Measurements from ENCODE around the gene ANKH.
"Not testable (repeated sequence)": the region's sequence is repeated elsewhere in the genome, so short reads cannot be mapped to it uniquely, and the experiment has no call there.

ANKH gene

DNA sequence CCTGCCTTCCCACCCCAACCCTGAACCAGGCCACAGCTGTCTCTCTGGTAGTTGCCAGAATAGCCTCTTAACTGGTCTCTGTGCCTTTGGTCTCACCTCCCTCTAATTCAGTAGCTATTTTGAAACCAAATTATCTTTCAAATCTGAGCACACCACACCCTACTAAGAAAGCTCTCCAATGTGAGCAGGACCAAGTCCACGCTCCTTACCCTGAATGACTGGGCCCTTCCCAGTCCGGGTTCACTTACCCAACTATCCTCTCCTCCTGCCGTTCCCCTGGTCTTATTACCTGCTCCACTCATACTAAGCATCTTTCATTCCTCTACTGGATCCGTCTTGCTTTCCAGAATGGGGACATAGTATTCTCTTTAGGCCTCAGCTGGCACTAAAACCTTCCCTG is 16.8 kb downstream of the ANKH start:
- DNase-seq (ENCODE audit: low spot score) = no peak

DNA sequence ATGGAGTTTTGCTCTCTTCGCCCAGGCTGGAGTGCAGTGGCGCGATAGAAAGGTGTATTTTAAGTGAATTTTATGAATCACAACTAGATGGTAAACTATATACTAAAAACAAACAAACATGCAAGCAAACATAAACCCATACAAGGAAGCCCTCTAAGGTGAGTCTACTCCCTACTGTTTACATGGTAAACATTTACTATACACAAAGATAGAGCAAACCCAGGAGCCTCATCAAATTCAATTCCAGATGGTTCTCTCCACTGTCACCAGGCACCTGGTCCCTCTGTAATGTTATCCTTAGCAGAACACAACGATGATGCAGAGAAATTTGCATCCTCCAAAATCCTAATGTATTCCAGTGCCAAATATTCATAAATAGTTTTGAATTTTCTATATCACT is 17.9 kb downstream of the ANKH start:
- no peak for DNase-seq (ENCODE audit: low spot score)

DNA sequence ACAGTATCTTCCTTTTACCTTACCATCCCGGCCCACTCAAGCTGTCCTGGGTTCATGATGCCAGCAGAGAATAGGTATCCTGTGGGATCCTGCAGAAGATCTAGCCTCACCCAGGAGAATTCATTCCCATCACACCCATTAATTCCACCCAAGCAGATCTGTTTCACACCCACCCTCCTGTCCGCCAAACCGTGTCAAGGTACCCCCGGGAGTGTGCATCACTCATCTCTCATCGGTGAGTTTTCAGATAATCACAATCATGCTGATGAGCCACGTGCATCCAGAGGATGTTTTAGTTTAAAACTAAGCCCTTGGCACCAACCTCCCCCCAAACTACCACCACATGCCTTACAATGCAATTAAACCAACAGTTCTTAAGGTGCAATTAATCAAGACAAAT is 18.8 kb downstream of the ANKH start:
- no peak for DNase-seq (ENCODE audit: low spot score)

DNA sequence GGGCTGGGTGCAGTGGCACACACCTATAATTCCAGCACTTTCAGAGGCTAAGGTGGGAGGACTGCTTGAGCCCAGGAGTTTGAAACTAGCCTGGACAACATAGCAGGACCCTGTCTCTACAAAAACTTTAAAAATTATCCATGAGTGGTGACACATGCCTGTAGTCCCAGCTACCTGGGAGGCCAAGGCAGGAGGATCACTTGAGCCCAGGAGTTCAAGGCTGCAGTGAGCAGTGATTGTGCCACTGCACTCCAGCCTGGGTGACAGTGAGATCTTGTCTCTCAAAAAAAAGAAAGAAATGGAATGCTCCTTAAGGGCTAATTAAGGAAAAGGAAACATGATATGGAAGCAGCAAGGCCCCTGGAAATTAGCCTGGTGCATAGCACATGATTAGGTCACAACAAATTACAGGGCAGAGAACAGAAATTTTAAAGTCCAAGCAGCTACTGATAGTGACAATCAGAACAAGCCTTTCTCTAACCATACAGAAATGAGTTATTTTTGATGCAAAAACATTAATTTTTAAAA is 19.5 kb downstream of the ANKH start:
- DNase-seq (ENCODE audit: low spot score) = no peak

DNA sequence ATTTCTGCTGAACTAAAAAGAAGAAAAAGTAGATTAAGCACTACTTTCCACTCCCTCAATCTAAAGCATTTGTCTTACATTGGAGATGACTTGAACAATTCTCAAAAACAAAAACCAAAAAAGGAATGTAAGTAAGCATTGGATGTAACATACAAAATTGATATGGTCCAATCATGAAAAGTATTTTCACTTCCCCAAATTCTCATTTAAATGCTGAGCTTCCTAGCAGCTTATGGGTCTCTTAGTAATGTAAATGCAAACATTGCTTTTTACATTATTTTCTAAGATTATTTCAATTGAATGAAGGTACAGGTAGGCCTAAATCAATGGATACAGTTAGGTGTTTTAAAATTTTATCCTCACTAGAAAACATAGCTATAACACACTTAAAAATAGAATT is 20.0 kb downstream of the ANKH start:
- no peak for DNase-seq (ENCODE audit: low spot score)

DNA sequence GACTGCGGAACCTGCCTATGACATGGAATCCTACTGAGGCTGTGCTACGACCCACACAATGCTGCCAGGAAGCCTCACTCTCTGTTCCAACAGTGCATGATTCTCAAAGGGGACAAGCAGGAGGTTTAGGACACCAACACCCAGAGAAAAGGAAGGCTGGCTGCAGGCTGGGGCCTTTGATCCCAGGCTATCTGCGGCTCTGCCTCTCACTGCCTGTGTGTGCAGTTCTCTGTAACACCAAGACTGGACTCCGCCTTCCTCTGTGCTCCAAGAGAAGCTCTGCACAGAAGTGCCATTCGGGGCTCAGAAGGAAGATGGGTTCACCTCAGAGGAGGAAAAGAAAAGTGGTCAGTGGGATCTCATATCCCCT is 20.5 kb downstream of the ANKH start:
- DNase-seq (ENCODE audit: low spot score) = no peak

DNA sequence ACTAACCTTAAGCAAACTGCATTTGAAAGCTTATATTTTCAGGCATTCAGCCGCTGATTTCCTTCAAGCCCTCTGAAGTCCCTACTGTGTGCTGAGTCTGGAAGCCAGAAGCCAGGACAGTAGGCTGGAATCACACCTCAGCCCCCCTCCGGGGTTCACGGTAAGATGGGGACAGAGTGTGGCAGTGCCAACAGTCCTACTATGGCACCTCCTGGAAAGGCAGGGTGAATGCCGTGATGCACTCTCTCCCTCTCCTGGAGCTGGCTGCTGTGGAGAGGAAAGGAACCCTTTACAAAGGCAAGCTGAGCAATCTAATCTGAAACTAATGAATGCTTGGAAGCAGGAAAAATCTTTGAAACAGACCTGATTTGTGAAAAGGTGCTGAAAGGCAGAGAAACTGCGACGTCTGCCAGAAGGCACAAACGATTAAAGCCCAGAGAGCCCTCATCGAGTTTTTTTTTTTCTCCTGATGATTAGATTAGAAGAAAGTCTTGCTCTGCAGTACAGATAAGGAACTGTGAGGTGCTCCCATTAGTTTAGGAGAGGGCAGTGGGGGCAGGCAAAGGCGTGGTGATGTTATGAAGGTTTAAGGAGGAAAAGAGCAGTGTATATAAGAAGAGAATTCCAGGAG is 21.0 kb downstream of the ANKH start:
- no peak for DNase-seq (ENCODE audit: low spot score)

DNA sequence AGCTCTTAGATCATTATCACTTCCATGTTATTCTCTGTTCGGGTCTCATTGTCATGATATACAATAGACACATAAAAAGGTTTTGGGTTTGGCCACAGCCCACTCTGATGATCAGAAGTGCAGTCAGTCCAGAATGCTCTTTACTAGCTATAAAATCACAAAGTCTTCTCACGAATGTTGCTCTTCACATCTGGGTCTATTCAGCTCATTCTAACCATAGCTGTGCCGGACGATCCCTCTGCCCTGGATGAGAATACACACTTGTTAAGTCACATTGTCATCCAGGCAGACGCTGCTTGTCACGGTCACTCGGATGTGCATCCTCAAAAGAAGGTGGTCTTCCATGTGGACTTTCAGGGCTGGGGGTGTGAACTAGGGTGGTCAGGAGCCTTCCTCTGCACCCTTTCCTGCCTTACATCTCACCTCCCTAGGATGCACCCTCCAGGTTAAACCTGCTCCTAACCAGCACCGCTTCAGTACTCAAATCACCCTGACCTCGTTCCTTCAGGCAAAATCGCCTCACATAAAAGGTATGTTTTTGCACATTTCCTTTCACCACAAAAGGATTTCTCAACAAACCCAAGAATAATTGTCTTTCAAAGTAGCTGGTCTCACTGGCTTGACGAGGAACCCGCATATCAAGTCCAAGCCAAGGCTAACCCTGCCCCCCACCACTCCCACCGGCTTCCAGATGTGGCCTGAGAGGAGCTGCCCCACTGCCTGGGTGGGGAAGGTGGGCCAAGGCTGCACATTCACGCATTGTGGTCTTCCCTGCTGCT is 21.9 kb downstream of the ANKH start:
- no peak for DNase-seq (ENCODE audit: low spot score)

DNA sequence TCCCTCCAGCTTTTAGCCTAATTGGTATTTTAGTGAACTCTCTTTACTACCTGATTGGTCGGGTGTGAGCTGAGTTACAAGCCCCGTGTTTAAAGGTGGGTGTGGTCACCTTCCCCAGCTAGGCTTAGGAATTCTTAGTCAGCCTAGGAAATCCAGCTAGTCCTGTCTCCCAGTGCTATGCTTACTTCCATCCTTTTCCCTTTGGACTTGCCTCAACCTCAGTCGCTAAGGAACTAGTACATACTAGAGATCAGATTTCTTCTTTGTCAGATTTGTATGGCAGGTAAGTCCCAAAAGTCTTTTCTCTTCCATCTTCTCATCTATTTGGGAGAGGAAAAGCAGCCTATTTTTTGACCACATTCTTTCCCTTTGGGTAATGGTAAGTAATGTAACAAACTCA is 22.6 kb downstream of the ANKH start:
- DNase-seq (ENCODE audit: low spot score) = not testable (repeated sequence)

DNA sequence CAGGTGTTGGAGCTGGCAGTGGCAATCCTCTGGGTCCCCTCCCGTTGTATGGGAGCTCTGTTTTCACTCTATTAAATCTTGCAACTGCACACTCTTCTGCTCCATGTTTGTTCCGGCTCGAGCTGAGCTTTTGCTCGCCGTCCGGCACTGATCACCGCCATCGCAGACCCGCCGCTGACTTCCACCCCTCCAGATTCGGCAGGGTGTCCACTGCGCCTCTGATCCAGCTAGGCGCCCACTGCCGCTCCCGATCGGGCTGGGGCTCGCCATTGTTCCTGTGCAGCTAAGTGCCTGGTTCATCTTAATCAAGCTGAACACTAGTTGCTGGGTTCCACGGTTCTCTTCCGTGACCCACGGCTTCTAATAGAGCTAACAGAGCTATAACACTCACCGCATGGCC is 23.2 kb downstream of the ANKH start:
- DNase-seq (ENCODE audit: low spot score) = no peak

DNA sequence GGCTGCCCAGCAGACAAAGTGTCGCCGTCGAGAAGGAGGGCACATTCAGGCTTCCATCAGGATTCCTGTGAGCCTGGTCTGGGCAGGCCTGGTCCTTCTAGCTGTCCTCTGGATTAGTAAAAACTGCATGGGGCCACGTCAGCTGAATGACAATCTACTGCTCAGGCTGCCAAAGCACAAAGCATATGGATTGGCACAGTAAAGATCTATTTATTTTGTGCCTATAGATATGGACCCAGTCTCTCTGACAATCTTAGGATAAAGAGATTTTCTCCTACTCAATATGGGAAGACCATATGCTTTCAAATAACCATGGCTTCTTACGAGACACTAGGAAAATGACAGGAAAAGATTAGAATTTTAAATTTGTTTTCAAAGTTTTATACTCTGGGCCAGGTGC is 24.1 kb downstream of the ANKH start:
- no peak for DNase-seq (ENCODE audit: low spot score)

DNA sequence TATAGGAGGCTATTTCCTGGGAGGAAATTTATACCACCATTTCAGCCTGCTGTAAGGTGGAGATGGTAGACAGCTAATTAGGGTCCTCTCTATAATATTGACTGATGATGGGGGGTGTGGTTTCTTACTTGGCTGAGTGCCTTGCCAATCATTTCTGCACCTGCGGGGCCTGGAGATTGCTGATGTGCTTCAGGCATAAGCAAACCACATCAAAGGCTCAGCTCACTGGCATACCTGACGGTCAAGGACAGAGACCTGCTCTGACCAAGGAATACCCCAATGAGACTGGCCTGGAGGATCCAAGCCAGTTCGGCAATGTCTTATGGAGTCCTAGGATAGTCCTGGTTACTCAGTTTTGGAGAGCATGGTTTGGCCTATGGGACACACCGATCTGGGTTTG is 29.5 kb downstream of the ANKH start:
- no peak for DNase-seq (ENCODE audit: low spot score)

DNA sequence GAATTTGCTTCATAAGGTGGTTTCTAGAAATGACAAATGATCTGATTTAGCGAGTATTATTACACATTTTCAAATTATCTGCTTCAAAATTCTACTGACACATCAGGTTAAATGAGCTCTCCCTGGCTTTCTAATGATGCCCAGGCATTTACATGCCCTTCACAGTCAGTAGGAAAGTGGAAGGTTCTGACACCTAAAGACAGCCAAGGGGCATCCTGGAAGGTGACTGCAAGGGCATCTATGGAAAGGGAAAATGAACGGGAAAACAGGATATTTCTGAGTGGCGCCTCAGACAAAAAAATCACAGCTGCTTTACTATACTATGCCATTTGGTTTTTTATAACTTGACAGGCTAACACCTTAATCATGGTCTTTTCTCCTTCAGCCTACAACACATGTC is 31.0 kb downstream of the ANKH start:
- DNase-seq (ENCODE audit: low spot score) = no peak

DNA sequence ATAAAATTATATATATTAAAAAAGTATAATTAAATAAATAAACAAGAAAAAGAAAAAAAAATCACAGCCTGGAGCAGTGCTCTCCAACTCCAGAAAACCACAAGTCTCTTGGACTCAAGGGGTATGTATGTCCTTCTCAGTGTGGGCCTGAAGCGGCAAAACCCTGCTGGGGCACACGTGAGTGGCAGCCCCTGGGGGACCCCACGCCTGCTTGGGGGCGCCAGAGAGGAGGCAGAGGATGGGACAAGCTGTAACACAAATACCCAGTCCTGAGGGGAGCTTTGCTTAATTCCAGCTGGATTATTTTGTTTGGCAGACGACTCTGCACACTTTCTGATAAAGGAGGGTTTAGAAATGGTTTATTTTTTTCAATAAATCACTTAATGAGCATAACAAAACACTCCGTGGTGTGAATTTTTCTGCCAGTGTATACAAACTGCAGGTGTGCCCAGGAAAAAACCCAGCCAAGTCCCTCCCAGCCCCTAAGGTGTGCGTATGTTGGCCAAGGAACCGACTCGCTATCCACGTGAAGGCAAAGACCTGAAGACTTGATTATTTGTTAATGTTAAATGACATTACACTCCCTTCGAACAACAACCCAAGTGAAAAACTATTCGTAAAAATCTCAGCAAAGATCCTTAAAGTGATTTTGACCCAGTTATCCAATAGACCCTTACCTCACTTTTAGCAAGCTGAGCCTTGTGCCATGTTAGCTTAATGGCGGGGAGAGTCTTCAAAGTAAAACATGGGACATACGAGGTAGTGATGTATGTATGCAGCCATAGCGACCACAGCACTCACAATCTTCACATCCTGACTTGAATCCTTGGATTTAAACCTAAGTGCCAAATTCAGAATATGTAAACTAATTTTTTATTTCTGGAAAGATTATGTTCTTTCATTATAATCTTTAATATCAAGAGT is 32.9 kb downstream of the ANKH start:
- no peak for DNase-seq (ENCODE audit: low spot score)

DNA sequence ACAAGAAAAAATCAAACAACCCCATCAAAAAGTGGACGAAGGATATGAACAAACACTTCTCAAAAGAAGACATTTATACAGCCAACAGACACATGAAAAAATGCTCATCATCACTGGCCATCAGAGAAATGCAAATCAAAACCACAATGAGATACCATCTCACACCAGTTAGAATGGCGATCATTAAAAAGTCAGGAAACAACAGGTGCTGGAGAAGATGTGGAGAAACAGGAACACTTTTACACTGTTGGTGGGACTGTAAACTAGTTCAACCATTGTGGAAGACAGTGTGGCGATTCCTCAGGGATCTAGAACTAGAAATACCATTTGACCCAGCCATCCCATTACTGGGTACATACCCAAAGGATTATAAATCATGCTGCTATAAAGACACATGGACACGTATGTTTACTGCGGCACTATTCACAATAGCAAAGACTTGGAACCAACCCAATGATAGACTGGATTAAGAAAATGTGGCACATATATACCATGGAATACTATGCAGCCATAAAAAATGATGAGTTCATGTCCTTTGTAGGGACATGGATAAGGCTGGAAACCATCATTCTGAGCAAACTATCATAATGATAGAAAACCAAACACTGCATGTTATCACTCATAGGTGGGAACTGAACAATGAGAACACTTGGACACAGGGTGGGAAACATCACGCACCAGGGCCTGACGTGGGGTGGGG is 34.0 kb downstream of the ANKH start:
- DNase-seq (ENCODE audit: low spot score) = not testable (repeated sequence)

DNA sequence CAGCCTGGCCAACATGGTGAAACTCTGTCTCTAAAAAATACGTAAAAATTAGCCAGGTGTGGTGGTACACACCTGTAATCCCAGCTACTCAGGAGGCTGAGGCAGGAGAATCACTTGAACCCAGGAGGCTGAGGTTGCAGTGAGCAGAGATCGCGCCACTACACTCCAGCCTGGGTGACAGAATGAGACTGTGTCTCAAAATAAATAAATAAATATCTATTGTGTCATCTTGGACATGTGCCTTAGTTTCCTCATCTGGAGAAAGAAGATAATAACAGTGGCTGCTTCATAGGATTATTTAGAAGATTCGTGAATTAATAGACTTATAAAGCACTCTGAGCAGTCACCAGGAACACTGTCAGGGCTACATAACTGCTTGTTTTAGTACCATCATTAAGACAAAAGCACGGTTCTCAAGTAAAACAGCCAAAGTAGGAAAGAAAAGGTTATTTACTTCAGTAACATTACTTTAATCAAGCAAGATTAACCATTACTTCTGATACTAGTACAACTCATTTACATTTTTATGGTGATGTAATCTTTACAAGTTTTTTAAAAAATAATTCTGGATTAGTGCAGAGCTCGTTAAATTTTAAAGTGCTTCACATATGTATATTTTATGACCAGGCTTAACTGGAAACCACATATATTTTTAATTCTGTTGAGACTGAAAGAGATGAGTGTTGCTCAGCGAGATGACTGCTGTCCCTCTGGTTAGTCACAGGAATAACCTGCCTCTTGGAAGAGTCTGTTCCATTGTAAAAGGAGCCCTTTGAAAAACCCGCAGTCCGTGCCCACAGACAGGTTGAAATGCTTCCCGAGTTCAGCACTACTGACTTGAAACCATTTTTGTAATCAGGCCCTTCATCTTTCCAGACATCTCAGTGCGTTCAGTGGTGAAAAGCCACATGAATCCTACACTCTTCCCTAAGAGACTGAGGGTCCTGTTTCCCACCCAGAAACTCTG is 36.7 kb downstream of the ANKH start:
- no peak for DNase-seq (ENCODE audit: low spot score)

DNA sequence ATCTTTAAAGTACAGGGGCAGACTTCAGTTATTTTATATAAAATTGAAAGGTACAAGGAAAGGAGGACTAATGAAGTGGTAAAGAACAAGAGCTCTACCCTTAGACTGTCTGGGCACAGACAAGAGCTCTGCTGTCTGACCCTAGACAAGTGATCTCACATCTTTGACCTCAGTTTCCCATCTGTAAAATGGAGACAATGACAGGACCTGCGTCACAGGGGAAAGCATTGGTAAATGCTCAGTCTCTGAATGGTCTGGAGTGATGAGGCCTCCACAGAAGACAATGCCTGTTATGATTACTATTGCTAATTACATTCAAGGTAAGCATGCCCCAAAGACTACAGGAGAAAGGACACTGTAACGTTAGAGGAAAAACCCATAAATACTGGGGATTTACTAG is 37.5 kb downstream of the ANKH start:
- no peak for DNase-seq (ENCODE audit: low spot score)

DNA sequence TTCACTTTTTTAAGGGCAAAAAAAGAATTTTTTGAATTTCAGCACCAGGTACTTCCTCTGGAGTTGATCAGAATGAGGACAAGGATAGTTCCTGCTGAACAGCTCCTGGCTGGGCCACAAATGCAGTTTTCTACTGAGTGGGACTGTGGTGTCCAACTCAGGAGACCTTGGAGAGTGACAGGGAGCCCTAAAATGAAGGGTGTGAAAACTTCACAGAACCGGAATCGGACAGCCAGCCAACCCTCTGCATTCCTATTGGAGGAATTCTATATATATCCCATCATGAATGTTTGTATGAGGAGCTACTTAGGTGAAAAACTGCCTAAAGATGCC is 40.6 kb downstream of the ANKH start:
- DNase-seq (ENCODE audit: low spot score) = no peak

DNA sequence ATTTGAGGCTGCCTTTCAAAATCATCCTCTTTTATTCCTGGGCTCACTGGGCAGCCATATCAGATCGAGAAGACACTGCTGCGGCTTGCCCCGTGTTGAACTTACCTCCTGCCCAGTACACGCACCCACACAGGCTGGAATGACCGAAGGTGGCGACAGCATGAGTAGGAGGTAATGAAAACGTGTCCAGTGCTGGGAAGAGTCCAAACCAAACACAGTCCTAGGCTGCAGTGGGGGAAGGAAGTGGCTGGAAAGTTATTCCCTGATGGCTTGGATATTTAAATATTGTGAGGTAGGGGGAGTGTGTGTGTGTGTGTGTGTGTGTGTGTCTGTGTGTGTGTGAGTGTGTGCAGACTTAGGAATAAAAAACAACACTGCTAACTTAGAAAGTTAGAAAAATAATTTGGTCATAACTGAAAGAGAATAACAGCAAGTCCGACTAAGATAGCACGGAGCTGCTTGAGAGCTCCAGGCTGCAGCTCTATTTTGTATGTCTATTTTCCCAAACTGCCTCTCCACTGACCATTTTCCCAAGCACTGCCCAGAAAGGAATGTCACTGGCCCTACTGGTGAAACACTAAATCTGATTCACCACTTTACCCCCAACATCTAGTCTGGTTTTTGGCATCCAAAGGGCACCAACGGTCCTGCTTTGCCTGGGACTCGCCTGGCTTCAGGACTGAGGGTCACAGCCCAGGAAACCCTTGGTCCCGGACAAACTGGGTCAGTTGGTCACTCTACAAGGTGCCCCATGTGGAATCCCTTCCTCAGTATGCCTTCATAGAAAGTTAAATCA is 41.2 kb downstream of the ANKH start:
- DNase-seq (ENCODE audit: low spot score) = no peak

DNA sequence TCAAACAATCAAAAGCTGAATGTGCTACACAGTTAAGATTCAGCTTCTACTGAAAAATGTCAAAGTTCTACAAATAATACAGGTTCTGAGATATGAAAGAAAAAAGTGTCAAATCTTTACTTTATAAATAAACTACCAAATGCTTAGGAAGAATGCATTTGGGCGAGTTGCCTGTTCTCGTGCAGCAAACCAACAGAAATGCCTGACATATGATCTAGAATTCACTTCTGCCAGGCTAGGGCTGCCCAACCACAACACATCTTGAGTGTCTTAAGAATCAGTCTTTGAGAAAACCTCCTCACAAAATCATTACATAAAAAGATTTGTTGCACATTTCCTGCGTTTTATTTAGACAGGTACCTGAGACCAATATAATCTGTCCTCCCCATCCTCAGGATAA is 42.2 kb downstream of the ANKH start:
- no peak for DNase-seq (ENCODE audit: low spot score)
